ENCODE results near the gene PCDHGA3.

- TF ChIP-seq CTCF (conservative IDR thresholded peaks at IDR 0.05 in 1 of 2, IDR thresholded peaks at IDR 0.05 in 1 of 2; ENCODE audit: low read depth in 1 of 2, low read length in 2 of 2) (no peak), EZH2 (IDR thresholded peaks at IDR 0.05; ENCODE audit: low read length, missing control alignments) (no peak)
Observed at GRCh38 chr5:141356133-141356532, 12.5 kb downstream of the PCDHGA3 start.

Measured in fibroblast of lung (primary cell).